Fibroblast of the aortic adventitia (primary cell): ENCODE results near the gene HLF. TPM values are rescaled to one million over a fixed set of nuclear protein-coding genes. Genes with fewer than 3 reads are reported as not detected.

Experiments used
- DNase-seq: peaks from one replicate; pipeline ENCODE4 v3.0.0-alpha.2; 2010; ENCODE audit warnings: low read depth
- H3K4me3 ChIP-seq: 2 replicates; pipeline ENCODE4 v1.5.1; 2011; ENCODE audit warnings: low read depth, mild to moderate bottlenecking, control low read depth, low read length, moderate library complexity
- CTCF ChIP-seq: IDR thresholded peaks from 2 replicates; pipeline ENCODE4 v1.5.1; 2011; ENCODE audit warnings: mild to moderate bottlenecking, low read length, control low read depth, inconsistent platforms; ENCODE audit not compliant: insufficient read depth
- total RNA-seq: library from RNA; depleted of rRNA; stranded (reverse); fragments of >200 nt; gene quantifications from 2 replicates; pipeline ENCODE4 v1.2.3, GENCODE V29; 2012; ENCODE audit warnings: low replicate concordance

HLF gene
- total RNA-seq, 1 donor, result 4.4 TPM

DNA sequence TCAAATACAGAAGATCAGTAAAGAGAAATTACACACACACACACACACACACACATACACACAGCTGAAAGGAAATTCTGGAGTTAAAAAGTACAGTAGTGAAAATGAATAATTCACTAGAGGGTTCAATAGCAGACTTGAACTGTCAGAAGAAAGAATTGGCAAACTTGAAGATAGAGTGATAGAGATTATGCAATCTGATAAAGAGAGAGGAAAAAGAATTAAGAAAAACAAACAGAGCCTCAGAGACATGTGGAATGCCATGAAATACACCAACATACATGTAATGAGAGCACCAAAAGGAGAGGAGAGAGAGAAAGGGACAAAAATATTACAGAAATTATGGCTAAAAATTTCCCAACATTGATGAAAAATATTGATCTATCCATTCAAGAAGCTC is 96.2 kb downstream of the HLF start:
- TF ChIP-seq CTCF, result no peak
- no peak for DNase-seq
- H3K4me3 ChIP-seq, result no peak overlapping the region

GRCh38 chr17:55363033-55363432 is 98.3 kb downstream of the HLF start:
- no peak overlapping the region for H3K4me3 ChIP-seq
- TF ChIP-seq CTCF, result no peak
- no peak for DNase-seq

GRCh38 chr17:55366020-55366481 is 101.3 kb downstream of the HLF start:
- TF ChIP-seq CTCF, result no peak
- no peak overlapping the region for H3K4me3 ChIP-seq
- no peak for DNase-seq

DNA sequence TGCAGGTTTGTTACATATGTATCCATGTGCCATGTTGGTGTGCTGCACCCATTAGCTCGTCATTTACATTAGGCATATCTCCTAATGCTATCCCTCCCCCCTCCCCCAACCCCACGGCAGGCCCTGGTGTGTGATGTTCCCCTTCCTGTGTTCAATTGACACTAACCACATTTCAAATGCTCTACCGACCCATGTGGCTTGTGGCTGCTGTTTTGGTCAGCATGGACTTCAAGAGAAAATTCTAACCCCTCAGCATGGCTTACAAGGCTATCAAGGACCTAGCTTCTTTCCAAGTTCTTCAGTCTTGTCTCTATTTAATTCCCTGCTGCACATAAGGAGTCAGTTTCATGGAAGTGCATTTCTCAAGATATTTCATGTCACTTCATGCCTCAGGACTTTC is 103.9 kb downstream of the HLF start:
- DNase-seq, result no peak
- TF ChIP-seq CTCF, result no peak

More for the DNA sequence above, 103.9 kb downstream of the HLF start:
- H3K4me3 ChIP-seq, result no peak overlapping the region

Other genes starting within 250 kb of the HLF start
- gene MMD, start 156.9 kb downstream of the HLF start, total RNA-seq, result 1.1 and 19.5 TPM in 2 replicates
- not detected in 2 replicates for gene SMIM36, start 246.5 kb downstream of the HLF start, total RNA-seq